SU-DHL-6 (cell line): Measurements from ENCODE around the gene ERVFRD-1.

ENCODE experiments used
- H2AFZ ChIP-seq: fragments of 200-600 bp; sonication (generic); 2 replicates; pipeline ENCODE4 v1.6.1; 2014; ENCODE audit warnings: low read depth, mild to moderate bottlenecking, moderate library complexity, mixed read lengths, antibody characterized with exemption, low read length; ENCODE audit not compliant: severe bottlenecking
- H3F3A ChIP-seq: fragments of 200-600 bp; shearing (Covaris generic); 2 replicates; pipeline ENCODE4 v1.6.0; 2016; ENCODE audit warnings: antibody characterized with exemption, mild to moderate bottlenecking; ENCODE audit not compliant: insufficient read depth
- H3K27ac ChIP-seq: fragments of 200-600 bp; sonication (generic); 2 replicates; pipeline ENCODE4 v1.5.1; 2016; ENCODE audit warnings: low read depth, mild to moderate bottlenecking, low read length, moderate library complexity, mixed read lengths
- H3K27me3 ChIP-seq: fragments of 200-600 bp; sonication (generic), shearing (Covaris generic); 2 replicates; pipeline ENCODE4 v1.6.0; 2014; ENCODE audit warnings: mild to moderate bottlenecking, low read length
- H3K36me3 ChIP-seq: fragments of 200-600 bp; sonication (generic); 2 replicates; pipeline ENCODE4 v1.6.1; 2014; ENCODE audit warnings: mild to moderate bottlenecking, low read length, mixed read lengths
- H3K4me2 ChIP-seq: fragments of 300-600, 200-600 bp; shearing (Covaris generic), sonication (generic); 2 replicates; pipeline ENCODE4 v1.6.0; 2014; ENCODE audit warnings: low read length, low read depth, mild to moderate bottlenecking; ENCODE audit not compliant: poor library complexity, severe bottlenecking
- H3K4me3 ChIP-seq: fragments of 200-600 bp; sonication (generic); 2 replicates; pipeline ENCODE4 v1.5.1; 2014; ENCODE audit warnings: antibody characterized with exemption, low read length, mild to moderate bottlenecking, mixed read lengths; ENCODE audit not compliant: insufficient read depth, poor library complexity, severe bottlenecking
- H3K79me2 ChIP-seq: fragments of 200-600 bp; sonication (generic); 2 replicates; pipeline ENCODE4 v1.6.1; 2014; ENCODE audit warnings: mild to moderate bottlenecking, low read length, moderate library complexity; ENCODE audit not compliant: insufficient read depth
- H3K9ac ChIP-seq: fragments of 200-600 bp; sonication (generic); 2 replicates; pipeline ENCODE4 v1.7.0; 2014; ENCODE audit warnings: mild to moderate bottlenecking, low read length
- H3K9me2 ChIP-seq: fragments of 200-600 bp; sonication (generic); replicated peaks from 2 replicates; pipeline ENCODE4 v1.6.1; 2014; ENCODE audit warnings: low read length; ENCODE audit not compliant: insufficient read depth
- H3K9me3 ChIP-seq: fragments of 200-600 bp; sonication (generic); 2 replicates; pipeline ENCODE4 v1.6.1; 2014; ENCODE audit warnings: low read length, mixed read lengths; ENCODE audit not compliant: insufficient read depth
- H4K20me1 ChIP-seq: fragments of 200-600 bp; sonication (generic); 2 replicates; pipeline ENCODE4 v1.6.1; 2014; ENCODE audit warnings: low read depth, mild to moderate bottlenecking, antibody characterized with exemption, low read length, moderate library complexity, mixed read lengths
- EZH2phosphoT487 ChIP-seq: fragments of 200-600 bp; sonication (generic), shearing (Covaris generic); conservative IDR thresholded peaks from 2 replicates; pipeline ENCODE4 v1.6.1; 2018; ENCODE audit warnings: mild to moderate bottlenecking, antibody characterized with exemption, low read length, moderate library complexity, mixed read lengths
- TF ChIP-seq, protein P1 (sequence below): fragments of 200-600 bp; sonication (generic); IDR thresholded peaks from one replicate; pipeline ENCODE4 v1.5.1; 2017; ENCODE audit warnings: antibody characterized with exemption, mild to moderate bottlenecking, low read length, moderate library complexity; ENCODE audit not compliant: insufficient read depth, poor library complexity, severe bottlenecking

ERVFRD-1 gene

DNA sequence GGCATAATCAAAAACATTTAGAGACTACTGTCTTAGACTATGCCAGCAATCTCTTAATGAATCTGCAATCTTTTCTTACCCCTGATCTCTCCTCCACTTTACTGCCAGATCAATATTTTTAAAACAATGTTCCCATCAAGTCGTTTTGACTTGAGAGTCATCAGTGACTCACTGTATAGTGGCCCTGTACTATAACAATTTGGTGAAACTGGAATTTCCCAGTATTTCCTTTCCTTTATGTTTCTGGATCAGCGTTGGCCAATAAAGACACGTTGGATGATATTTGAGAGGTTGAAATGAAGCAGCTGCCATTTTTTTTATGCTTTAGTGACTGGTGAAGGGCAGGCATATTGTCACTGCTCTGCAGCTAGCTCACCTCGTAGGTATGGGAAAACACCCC lies 28.0 kb downstream of the ERVFRD-1 start:
- Histone ChIP-seq H3K27me3 (no peaks in the 10 kb centered on the region), H3K9me2 (no peaks in the 10 kb centered on the region), H3K9ac (no peak overlapping the region), H3K27ac (no peak overlapping the region), H4K20me1 (no peaks in the 10 kb centered on the region), H3K79me2 (no peaks in the 10 kb centered on the region), H2AFZ (no peak overlapping the region), H3K4me2 (no peak overlapping the region), H3K9me3 (no peaks in the 10 kb centered on the region; the same call in 1 of the 2 replicates), H3F3A (no peaks in the 10 kb centered on the region), H3K36me3 (no peaks in the 10 kb centered on the region), H3K4me3 (no peak overlapping the region)
- TF ChIP-seq, protein P1, sequence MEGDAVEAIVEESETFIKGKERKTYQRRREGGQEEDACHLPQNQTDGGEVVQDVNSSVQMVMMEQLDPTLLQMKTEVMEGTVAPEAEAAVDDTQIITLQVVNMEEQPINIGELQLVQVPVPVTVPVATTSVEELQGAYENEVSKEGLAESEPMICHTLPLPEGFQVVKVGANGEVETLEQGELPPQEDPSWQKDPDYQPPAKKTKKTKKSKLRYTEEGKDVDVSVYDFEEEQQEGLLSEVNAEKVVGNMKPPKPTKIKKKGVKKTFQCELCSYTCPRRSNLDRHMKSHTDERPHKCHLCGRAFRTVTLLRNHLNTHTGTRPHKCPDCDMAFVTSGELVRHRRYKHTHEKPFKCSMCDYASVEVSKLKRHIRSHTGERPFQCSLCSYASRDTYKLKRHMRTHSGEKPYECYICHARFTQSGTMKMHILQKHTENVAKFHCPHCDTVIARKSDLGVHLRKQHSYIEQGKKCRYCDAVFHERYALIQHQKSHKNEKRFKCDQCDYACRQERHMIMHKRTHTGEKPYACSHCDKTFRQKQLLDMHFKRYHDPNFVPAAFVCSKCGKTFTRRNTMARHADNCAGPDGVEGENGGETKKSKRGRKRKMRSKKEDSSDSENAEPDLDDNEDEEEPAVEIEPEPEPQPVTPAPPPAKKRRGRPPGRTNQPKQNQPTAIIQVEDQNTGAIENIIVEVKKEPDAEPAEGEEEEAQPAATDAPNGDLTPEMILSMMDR = no peak
- no peak for TF ChIP-seq EZH2phosphoT487

DNA sequence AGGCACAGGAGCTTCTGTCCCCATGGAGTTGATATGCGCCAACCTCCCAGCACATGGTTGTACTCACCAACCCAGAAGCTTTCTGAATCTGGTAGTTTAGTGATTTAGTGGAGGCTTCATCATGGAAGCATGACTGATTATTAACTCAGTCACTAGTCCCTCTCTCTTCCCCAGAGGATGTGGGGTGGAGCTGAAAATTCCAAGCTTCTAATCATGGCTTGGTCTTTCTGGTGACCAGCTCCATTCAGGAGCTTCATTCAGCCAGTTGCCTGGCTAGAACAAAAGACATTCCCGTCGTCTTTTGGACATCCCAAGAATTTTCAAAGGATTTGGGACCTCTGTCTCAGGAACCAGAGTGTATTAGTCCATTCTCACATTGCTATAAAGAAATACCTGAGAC lies 31.2 kb downstream of the ERVFRD-1 start:
- H3K36me3 ChIP-seq = no peaks in the 10 kb centered on the region

DNA sequence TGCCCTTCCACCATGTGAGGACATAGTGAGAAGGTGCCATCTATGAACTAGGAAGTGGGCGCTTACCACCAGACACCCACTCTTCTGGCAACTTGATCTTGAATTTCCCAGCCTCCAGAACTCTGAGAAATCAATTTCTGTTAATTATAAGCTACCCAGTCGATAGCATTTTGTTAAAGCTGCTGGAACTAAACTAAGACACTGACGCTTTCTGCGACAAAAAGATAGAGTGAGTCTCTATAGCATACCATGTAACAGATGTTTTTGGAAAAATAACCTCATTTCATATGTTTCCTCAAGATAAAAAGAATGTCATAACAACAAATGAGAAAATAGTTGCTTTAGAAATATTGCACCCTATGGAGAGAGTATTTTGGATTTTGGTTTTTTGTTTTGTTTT lies 33.3 kb downstream of the ERVFRD-1 start:
- H2AFZ ChIP-seq = no peak overlapping the region
- no peaks in the 10 kb centered on the region for H4K20me1 ChIP-seq
- no peaks in the 10 kb centered on the region for H3K27me3 ChIP-seq
- no peak overlapping the region for H3K4me2 ChIP-seq
- H3K79me2 ChIP-seq = no peaks in the 10 kb centered on the region
- no peaks in the 10 kb centered on the region for H3K9me3 ChIP-seq
- no peaks in the 10 kb centered on the region for H3K9me2 ChIP-seq
- no peak overlapping the region for H3K4me3 ChIP-seq
- H3K27ac ChIP-seq = no peak overlapping the region
- H3K36me3 ChIP-seq = no peaks in the 10 kb centered on the region
- TF ChIP-seq, protein P1 = no peak
- TF ChIP-seq EZH2phosphoT487 = no peak
- no peaks in the 10 kb centered on the region for H3F3A ChIP-seq
- no peak overlapping the region for H3K9ac ChIP-seq

More for the DNA sequence above, 31.2 kb downstream of the ERVFRD-1 start:
- no peaks in the 10 kb centered on the region for H4K20me1 ChIP-seq
- no peaks in the 10 kb centered on the region for H3K79me2 ChIP-seq
- no peaks in the 10 kb centered on the region for H3K9me3 ChIP-seq
- no peak overlapping the region for H2AFZ ChIP-seq
- H3K4me3 ChIP-seq = no peak overlapping the region
- H3F3A ChIP-seq = no peaks in the 10 kb centered on the region
- TF ChIP-seq EZH2phosphoT487 = no peak
- no peak overlapping the region for H3K4me2 ChIP-seq
- no peaks in the 10 kb centered on the region for H3K27me3 ChIP-seq
- no peak overlapping the region for H3K27ac ChIP-seq
- H3K9me2 ChIP-seq = no peaks in the 10 kb centered on the region
- no peak overlapping the region for H3K9ac ChIP-seq

DNA sequence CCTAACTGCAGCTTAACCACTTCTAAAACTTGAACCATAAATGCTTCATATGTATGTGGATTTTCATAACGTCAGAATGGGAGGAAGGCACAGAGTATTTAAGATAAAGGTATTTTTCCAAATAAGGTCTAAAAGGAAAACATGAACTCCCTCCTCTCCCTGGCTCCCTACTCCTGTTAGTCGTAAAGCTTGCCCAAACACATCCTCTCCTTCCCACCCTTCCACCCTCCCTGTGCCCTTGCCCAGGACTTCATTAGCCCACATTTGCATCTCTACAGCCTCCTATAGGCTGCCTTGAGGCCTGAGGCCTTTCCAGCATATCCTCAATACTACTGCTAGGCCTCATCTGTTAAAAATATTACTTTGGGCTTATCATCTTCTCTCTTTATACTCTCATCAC lies 35.0 kb downstream of the ERVFRD-1 start:
- no peak for TF ChIP-seq EZH2phosphoT487
- TF ChIP-seq, protein P1 = no peak
- Histone ChIP-seq H2AFZ (no peak overlapping the region), H3K27ac (no peak overlapping the region), H3K9me2 (no peaks in the 10 kb centered on the region), H3F3A (no peaks in the 10 kb centered on the region), H3K36me3 (no peaks in the 10 kb centered on the region), H3K9me3 (no peaks in the 10 kb centered on the region), H3K79me2 (no peaks in the 10 kb centered on the region), H3K9ac (no peak overlapping the region), H4K20me1 (no peaks in the 10 kb centered on the region), H3K4me2 (no peak overlapping the region), H3K4me3 (no peak overlapping the region), H3K27me3 (no peaks in the 10 kb centered on the region)
